Neural progenitor cell (in vitro differentiated cells): ENCODE results near the gene SYNDIG1. TPM values are rescaled to one million over a fixed set of nuclear protein-coding genes. Genes with fewer than 3 reads are reported as not detected.

Source experiments
- DNase-seq: peaks from one replicate; pipeline ENCODE4 v3.0.0-alpha.2; 2016; ENCODE audit warnings: low spot score
- H2AFZ ChIP-seq: fragments of 200-600 bp; sonication (generic); replicated peaks from 2 replicates; pipeline ENCODE4 v1.6.1; 2016; ENCODE audit warnings: antibody characterized with exemption
- H3F3A ChIP-seq: fragments of 200-600 bp; sonication (generic); 2 replicates; pipeline ENCODE4 v1.6.1; 2016; ENCODE audit warnings: antibody characterized with exemption, low read depth
- H3K27ac ChIP-seq: fragments of 200-600 bp; sonication (generic); 2 replicates; pipeline ENCODE4 v1.5.1; 2016; ENCODE audit warnings: mild to moderate bottlenecking
- H3K27me3 ChIP-seq: fragments of 200-600 bp; sonication (generic); 2 replicates; pipeline ENCODE4 v1.6.1; 2016; ENCODE audit warnings: mild to moderate bottlenecking, moderate library complexity
- H3K36me3 ChIP-seq: fragments of 200-600 bp; sonication (generic); 2 replicates; pipeline ENCODE4 v1.5.1; 2016
- H3K4me1 ChIP-seq: fragments of 200-600 bp; sonication (generic); 2 replicates; pipeline ENCODE4 v1.6.1; 2016; ENCODE audit warnings: mixed run types
- H3K4me2 ChIP-seq: fragments of 200-600 bp; sonication (generic); 2 replicates; pipeline ENCODE4 v1.6.1; 2016
- H3K4me3 ChIP-seq: fragments of 200-600 bp; sonication (generic); 2 replicates; pipeline ENCODE4 v1.5.1; 2016
- H3K79me2 ChIP-seq: fragments of 200-600 bp; sonication (generic); 2 replicates; pipeline ENCODE4 v1.6.1; 2016; ENCODE audit warnings: low read depth
- H3K9ac ChIP-seq: fragments of 200-600 bp; sonication (generic); 2 replicates; pipeline ENCODE4 v1.6.1; 2016
- H3K9me3 ChIP-seq: fragments of 200-600 bp; sonication (generic); 2 replicates; pipeline ENCODE4 v1.5.1; 2016; ENCODE audit warnings: low read depth
- H4K20me1 ChIP-seq: fragments of 200-600 bp; sonication (generic); 2 replicates; pipeline ENCODE4 v1.6.1; 2016; ENCODE audit warnings: low read depth
- H3K27ac Mint-ChIP-seq: 3 replicates; pipeline ENCODE4 v1.8.0; 2021; ENCODE audit warnings: mixed read lengths
- H3K27me3 Mint-ChIP-seq: 2 replicates; pipeline ENCODE4 v1.8.0; 2022; ENCODE audit warnings: low read depth, mild to moderate bottlenecking, inconsistent platforms, moderate library complexity, mixed read lengths; ENCODE audit not compliant: insufficient read depth
- H3K36me3 Mint-ChIP-seq: 3 replicates; pipeline ENCODE4 v1.8.0; 2021; ENCODE audit warnings: mixed read lengths
- H3K4me1 Mint-ChIP-seq: 3 replicates; pipeline ENCODE4 v1.8.0; 2021; ENCODE audit warnings: mixed read lengths
- H3K4me3 Mint-ChIP-seq: 3 replicates; pipeline ENCODE4 v1.8.0; 2021; ENCODE audit warnings: mild to moderate bottlenecking, moderate library complexity, mixed read lengths
- H3K9me3 Mint-ChIP-seq: 3 replicates; pipeline ENCODE4 v1.8.0; 2020; ENCODE audit warnings: mixed read lengths
- CTCF ChIP-seq: fragments of 200-600 bp; sonication (generic); IDR thresholded peaks from 2 replicates; pipeline ENCODE4 v1.5.1; 2017; ENCODE audit warnings: antibody characterized with exemption, mild to moderate bottlenecking
- EZH2 ChIP-seq: fragments of 200-600 bp; sonication (generic); IDR thresholded peaks from 2 replicates; pipeline ENCODE4 v1.6.1; 2017; ENCODE audit warnings: antibody characterized with exemption, mild to moderate bottlenecking, moderate library complexity
- EZH2phosphoT487 ChIP-seq: fragments of 200-600 bp; sonication (generic); IDR thresholded peaks from 2 replicates; pipeline ENCODE4 v1.6.1; 2017; ENCODE audit warnings: antibody characterized with exemption
- total RNA-seq: library from RNA; depleted of rRNA; stranded (reverse); fragments of >200 nt; gene quantifications from 2 replicates; pipeline ENCODE4 v1.2.3, GENCODE V29; 2015; ENCODE audit warnings: low replicate concordance

Gene SYNDIG1
- total RNA-seq, 1 donor from 2014 or later = 1.0 TPM

GRCh38 chr20:24670981-24671380 lies 201.6 kb downstream of the SYNDIG1 start:
- H3K9me3 Mint-ChIP-seq = peaks cover 12% of the 10 kb centered on the region
- Histone ChIP-seq H3K9ac (no peak overlapping the region), H3K9me3 (no peaks in the 10 kb centered on the region), H3K27me3 (no peaks in the 10 kb centered on the region), H3K27ac (no peak overlapping the region), H4K20me1 (no peaks in the 10 kb centered on the region), H3K4me3 (no peak overlapping the region), H3K4me2 (no peak overlapping the region), H3K36me3 (no peaks in the 10 kb centered on the region), H3K79me2 (no peaks in the 10 kb centered on the region), H3F3A (no peaks in the 10 kb centered on the region), H2AFZ (no peak overlapping the region), H3K4me1 (no peaks in the 10 kb centered on the region)
- no peak overlapping the region for H3K4me3 Mint-ChIP-seq
- H3K27me3 Mint-ChIP-seq = peaks cover 8% of the 10 kb centered on the region
- H3K36me3 Mint-ChIP-seq = no peaks in the 10 kb centered on the region
- no peak for DNase-seq
- peaks cover 4% of the 10 kb centered on the region for H3K4me1 Mint-ChIP-seq
- no peak overlapping the region for H3K27ac Mint-ChIP-seq
- TF ChIP-seq CTCF (no peak), EZH2phosphoT487 (no peak), EZH2 (no peak)

GRCh38 chr20:24672181-24672880 lies 202.9 kb downstream of the SYNDIG1 start:
- TF ChIP-seq EZH2 (no peak), CTCF (no peak), EZH2phosphoT487 (no peak)

GRCh38 chr20:24672886-24673677 lies 203.7 kb downstream of the SYNDIG1 start:
- H3K4me2 ChIP-seq = no peak overlapping the region
- no peak for TF ChIP-seq EZH2phosphoT487
- TF ChIP-seq EZH2 = no peak
- TF ChIP-seq CTCF = no peak
- peaks cover 12% of the 10 kb centered on the region for H3K9me3 Mint-ChIP-seq

More at GRCh38 chr20:24672181-24672880, 202.9 kb downstream of the SYNDIG1 start:
- no peak overlapping the region for H3K27ac ChIP-seq
- Mint-ChIP-seq H3K4me1 (no peaks in the 10 kb centered on the region), H3K27ac (no peak overlapping the region), H3K9me3 (peaks cover 12% of the 10 kb centered on the region), H3K27me3 (peaks cover 8% of the 10 kb centered on the region), H3K4me3 (no peak overlapping the region), H3K36me3 (no peaks in the 10 kb centered on the region)
- no peaks in the 10 kb centered on the region for H3F3A ChIP-seq
- H3K4me3 ChIP-seq = no peak overlapping the region
- H3K4me2 ChIP-seq = no peak overlapping the region
- H3K4me1 ChIP-seq = no peaks in the 10 kb centered on the region
- no peaks in the 10 kb centered on the region for H3K36me3 ChIP-seq
- no peak for DNase-seq
- no peaks in the 10 kb centered on the region for H3K79me2 ChIP-seq
- no peaks in the 10 kb centered on the region for H3K27me3 ChIP-seq
- no peak overlapping the region for H2AFZ ChIP-seq
- H4K20me1 ChIP-seq = no peaks in the 10 kb centered on the region
- no peaks in the 10 kb centered on the region for H3K9me3 ChIP-seq
- H3K9ac ChIP-seq = no peak overlapping the region

More at GRCh38 chr20:24672886-24673677, 203.7 kb downstream of the SYNDIG1 start:
- Histone ChIP-seq H3K27me3 (no peaks in the 10 kb centered on the region), H3F3A (no peaks in the 10 kb centered on the region), H3K4me1 (no peaks in the 10 kb centered on the region), H3K9ac (no peak overlapping the region), H3K27ac (no peak overlapping the region), H3K79me2 (no peaks in the 10 kb centered on the region), H2AFZ (no peak overlapping the region), H4K20me1 (no peaks in the 10 kb centered on the region), H3K4me3 (no peak overlapping the region), H3K36me3 (no peaks in the 10 kb centered on the region), H3K9me3 (no peaks in the 10 kb centered on the region)
- Mint-ChIP-seq H3K36me3 (no peaks in the 10 kb centered on the region), H3K27me3 (peaks cover 8% of the 10 kb centered on the region), H3K4me1 (no peaks in the 10 kb centered on the region), H3K4me3 (no peak overlapping the region), H3K27ac (no peak overlapping the region)
- no peak for DNase-seq
